Activated CD4-positive, alpha-beta T cell treated with anti-CD3 and anti-CD28 coated beads, Interleukin-2, amount 10 ng/mL, durations not matched to agents 24 days and 14 days (primary cell): ENCODE data around the gene ISLR. TPM values are rescaled to one million over a fixed set of nuclear protein-coding genes. Genes with fewer than 3 reads are reported as not detected.

Experiments used
- DNase-seq: peaks from one replicate; pipeline ENCODE4 v3.0.0; 2022
- H3K27ac Mint-ChIP-seq: one replicate; pipeline ENCODE4 v1.8.0; 2022; ENCODE audit warnings: mild to moderate bottlenecking, mixed read lengths
- H3K27me3 Mint-ChIP-seq: one replicate; pipeline ENCODE4 v1.8.0; 2022; ENCODE audit warnings: mixed read lengths
- H3K36me3 Mint-ChIP-seq: one replicate; pipeline ENCODE4 v1.8.0; 2022; ENCODE audit warnings: low read depth, mild to moderate bottlenecking, mixed read lengths
- H3K4me1 Mint-ChIP-seq: one replicate; pipeline ENCODE4 v1.8.0; 2021; ENCODE audit warnings: mixed read lengths
- H3K4me3 Mint-ChIP-seq: one replicate; pipeline ENCODE4 v1.8.0; 2022; ENCODE audit warnings: mild to moderate bottlenecking, moderate library complexity, mixed read lengths
- H3K9me3 Mint-ChIP-seq: one replicate; pipeline ENCODE4 v1.8.0; 2021; ENCODE audit warnings: mixed read lengths
- intact Hi-C: fragments of 100-400 bp; cut with micrococcal nuclease; formaldehyde crosslinking; loops from one replicate; pipeline ENCODE4 v1.15.1; 2023
- total RNA-seq: library from RNA; stranded (reverse); gene quantifications from 2 replicates; pipeline ENCODE4 v1.2.3, GENCODE V29; 2022

The ISLR gene
- total RNA-seq, 1 donor from 2014 or later, result not detected

- no peak for DNase-seq
- Mint-ChIP-seq H3K36me3 (no peaks in the 10 kb centered on the region), H3K4me3 (no peak overlapping the region), H3K27me3 (no peaks in the 10 kb centered on the region), H3K9me3 (no peaks in the 10 kb centered on the region), H3K4me1 (no peaks in the 10 kb centered on the region), H3K27ac (no peak overlapping the region)
- intact Hi-C loops, result no loop called here
Observed at GRCh38 chr15:74171965-74172541, 1.5 kb upstream of the ISLR start.

GRCh38 chr15:74172701-74173379 lies 670 bp upstream of the ISLR start:
- H3K9me3 Mint-ChIP-seq, result no peaks in the 10 kb centered on the region
- H3K27me3 Mint-ChIP-seq, result no peaks in the 10 kb centered on the region
- no peak overlapping the region for H3K27ac Mint-ChIP-seq

GRCh38 chr15:74174219-74174957 lies 878 bp downstream of the ISLR start:
- H3K4me3 Mint-ChIP-seq, result no peak overlapping the region
- H3K27me3 Mint-ChIP-seq, result no peaks in the 10 kb centered on the region
- no peak for DNase-seq
- no peak overlapping the region for H3K27ac Mint-ChIP-seq
- H3K9me3 Mint-ChIP-seq, result no peaks in the 10 kb centered on the region
- intact Hi-C loops, result no loop called here
- no peaks in the 10 kb centered on the region for H3K36me3 Mint-ChIP-seq
- no peaks in the 10 kb centered on the region for H3K4me1 Mint-ChIP-seq

More at GRCh38 chr15:74172701-74173379, 670 bp upstream of the ISLR start:
- Mint-ChIP-seq H3K36me3 (no peaks in the 10 kb centered on the region), H3K4me3 (no peak overlapping the region), H3K4me1 (no peaks in the 10 kb centered on the region)
- no peak for DNase-seq
- intact Hi-C loops, result no loop called here

GRCh38 chr15:74174958-74175253 lies 1.4 kb downstream of the ISLR start:
- intact Hi-C loops, result no loop called here
- Mint-ChIP-seq H3K27me3 (no peaks in the 10 kb centered on the region), H3K4me1 (no peaks in the 10 kb centered on the region), H3K36me3 (no peaks in the 10 kb centered on the region), H3K4me3 (no peak overlapping the region), H3K27ac (no peak overlapping the region), H3K9me3 (no peaks in the 10 kb centered on the region)
- DNase-seq, result no peak

- no peak for DNase-seq
- Mint-ChIP-seq H3K4me3 (no peak overlapping the region), H3K36me3 (no peaks in the 10 kb centered on the region), H3K4me1 (no peaks in the 10 kb centered on the region), H3K27me3 (no peaks in the 10 kb centered on the region), H3K27ac (no peak overlapping the region), H3K9me3 (no peaks in the 10 kb centered on the region)
- intact Hi-C loops, result no loop called here
Observed at GRCh38 chr15:74175271-74176191, 2.0 kb downstream of the ISLR start.

- Mint-ChIP-seq H3K9me3 (no peaks in the 10 kb centered on the region), H3K27ac (no peak overlapping the region), H3K27me3 (no peaks in the 10 kb centered on the region), H3K36me3 (no peaks in the 10 kb centered on the region), H3K4me3 (no peak overlapping the region), H3K4me1 (no peaks in the 10 kb centered on the region)
- intact Hi-C loops, result no loop called here
- DNase-seq, result no peak
Observed at GRCh38 chr15:74176262-74177214, 3.0 kb downstream of the ISLR start.

- Mint-ChIP-seq H3K9me3 (no peaks in the 10 kb centered on the region), H3K27ac (no peak overlapping the region), H3K4me3 (no peak overlapping the region), H3K27me3 (no peaks in the 10 kb centered on the region), H3K36me3 (no peaks in the 10 kb centered on the region), H3K4me1 (no peaks in the 10 kb centered on the region)
- intact Hi-C loops, result no loop called here
- DNase-seq, result no peak
Observed at GRCh38 chr15:74178326-74179100, 5.0 kb downstream of the ISLR start.

- H3K27me3 Mint-ChIP-seq, result no peaks in the 10 kb centered on the region
- no peaks in the 10 kb centered on the region for H3K4me1 Mint-ChIP-seq
- no peak for DNase-seq
- no peaks in the 10 kb centered on the region for H3K9me3 Mint-ChIP-seq
- intact Hi-C loops, result no loop called here
- no peak overlapping the region for H3K27ac Mint-ChIP-seq
- no peak overlapping the region for H3K4me3 Mint-ChIP-seq
- H3K36me3 Mint-ChIP-seq, result no peaks in the 10 kb centered on the region
Observed at GRCh38 chr15:74179101-74179841, 5.8 kb downstream of the ISLR start.

GRCh38 chr15:74179983-74180880 lies 6.7 kb downstream of the ISLR start:
- Mint-ChIP-seq H3K27me3 (no peaks in the 10 kb centered on the region), H3K9me3 (no peaks in the 10 kb centered on the region), H3K27ac (no peak overlapping the region), H3K36me3 (no peaks in the 10 kb centered on the region), H3K4me3 (no peak overlapping the region), H3K4me1 (no peaks in the 10 kb centered on the region)
- no peak for DNase-seq
- intact Hi-C loops, result no loop called here

- no peaks in the 10 kb centered on the region for H3K4me1 Mint-ChIP-seq
- H3K27me3 Mint-ChIP-seq, result no peaks in the 10 kb centered on the region
- no peak for DNase-seq
- no peaks in the 10 kb centered on the region for H3K36me3 Mint-ChIP-seq
- H3K4me3 Mint-ChIP-seq, result no peak overlapping the region
- no peaks in the 10 kb centered on the region for H3K9me3 Mint-ChIP-seq
- intact Hi-C loops, result no loop called here
- no peak overlapping the region for H3K27ac Mint-ChIP-seq
Observed at GRCh38 chr15:74180881-74181602, 7.5 kb downstream of the ISLR start.

GRCh38 chr15:74182131-74182530 lies 8.6 kb downstream of the ISLR start:
- no peaks in the 10 kb centered on the region for H3K4me1 Mint-ChIP-seq
- no peaks in the 10 kb centered on the region for H3K27me3 Mint-ChIP-seq
- DNase-seq, result no peak
- H3K27ac Mint-ChIP-seq, result no peak overlapping the region
- no peaks in the 10 kb centered on the region for H3K9me3 Mint-ChIP-seq
- H3K36me3 Mint-ChIP-seq, result no peaks in the 10 kb centered on the region
- intact Hi-C loops, result no loop called here
- no peak overlapping the region for H3K4me3 Mint-ChIP-seq
